ENCODE data around the gene ATF6. TPM values are rescaled to one million over a fixed set of nuclear protein-coding genes. Genes with fewer than 3 reads are reported as not detected.

The ATF6 gene
- total RNA-seq, 1 experiment from 2014 or later, result 16.4 TPM

- BruUV-seq (replicated peaks), result no TSS peak
- H3K27me3 ChIP-seq (ENCODE audit: control insufficient read depth, insufficient read depth, low read length), result no peaks in the 10 kb centered on the region
- no peaks in the 10 kb centered on the region for H3K36me3 ChIP-seq (ENCODE audit: control insufficient read depth, insufficient read depth, low read length)
- no peak for ATAC-seq
- H3K4me1 ChIP-seq (ENCODE audit: control insufficient read depth, insufficient read depth, low read length), result no peaks in the 10 kb centered on the region; the same call in 1 of the 2 replicates
- DNase-seq (ENCODE audit: low read depth, low spot score), result no peak
- no peak overlapping the region for H3K4me3 ChIP-seq (ENCODE audit: low read depth in 2 of 2, low read length in 2 of 2)
- intact Hi-C loops (cut with micrococcal nuclease; ENCODE audit: unreplicated experiment) (no loop called here), in situ Hi-C loops (cut with HindIII; ENCODE audit: low pct_unique_long_range_greater_than_20kb, low sequenced_read_pairs) (no loop called here)
- H3K27ac ChIP-seq (ENCODE audit: low read length), result no peak overlapping the region
- ChIA-PET POLR2A (no interaction called here), CTCF (no interaction called here)
- H3K9me3 ChIP-seq (ENCODE audit: control insufficient read depth, insufficient read depth, low read depth, low read length), result no peaks in the 10 kb centered on the region
- TF ChIP-seq POLR2AphosphoS5 (IDR thresholded peaks at IDR 0.05; ENCODE audit: low read depth, low read length), result no peak
- TF ChIP-seq TCF7L2 (IDR thresholded peaks at IDR 0.05; ENCODE audit: low read depth, low read length), result no peak
- no peak for TF ChIP-seq REST (IDR thresholded peaks at IDR 0.05; ENCODE audit: insufficient read depth in 1 of 2, low read depth in 2 of 2, low read length in 1 of 2)
Observed at GRCh38 chr1:161772397-161772796, 6.3 kb downstream of the ATF6 start.

- no peak for DNase-seq (ENCODE audit: low read depth, low spot score)
- H3K9me3 ChIP-seq (ENCODE audit: control insufficient read depth, insufficient read depth, low read depth, low read length), result no peaks in the 10 kb centered on the region
- no peak overlapping the region for H3K27ac ChIP-seq (ENCODE audit: low read length)
- no TSS peak for BruUV-seq (replicated peaks)
- ATAC-seq, result no peak
- CTCF ChIA-PET, result interaction anchor here (0.6 kb wide), 1 partner anchor 263 kb away, joined by 5 read pairs; no protein-coding TSS in a partner anchor
- no peaks in the 10 kb centered on the region for H3K36me3 ChIP-seq (ENCODE audit: control insufficient read depth, insufficient read depth, low read length)
- POLR2A ChIA-PET, result no interaction called here
- no peaks in the 10 kb centered on the region for H3K4me1 ChIP-seq (ENCODE audit: control insufficient read depth, insufficient read depth, low read length)
- no peak overlapping the region for H3K4me3 ChIP-seq (ENCODE audit: low read depth in 2 of 2, low read length in 2 of 2)
- TF ChIP-seq CTCF (IDR thresholded peaks at IDR 0.05) (no peak), REST (IDR thresholded peaks at IDR 0.05; ENCODE audit: insufficient read depth in 1 of 2, low read depth in 2 of 2, low read length in 1 of 2) (no peak), TCF7L2 (IDR thresholded peaks at IDR 0.05; ENCODE audit: low read depth, low read length) (no peak), SIN3A (IDR thresholded peaks at IDR 0.05; ENCODE audit: borderline replicate concordance, insufficient read depth, low read depth, low read length) (no peak), POLR2AphosphoS5 (IDR thresholded peaks at IDR 0.05; ENCODE audit: low read depth, low read length) (no peak)
- no peaks in the 10 kb centered on the region for H3K27me3 ChIP-seq (ENCODE audit: control insufficient read depth, insufficient read depth, low read length)
- intact Hi-C loops (cut with micrococcal nuclease; ENCODE audit: unreplicated experiment) (no loop called here), in situ Hi-C loops (cut with HindIII; ENCODE audit: low pct_unique_long_range_greater_than_20kb, low sequenced_read_pairs) (no loop called here)
Observed at GRCh38 chr1:161773791-161774190, 7.7 kb downstream of the ATF6 start.

Measured in Panc1 (cell line).